Activated naive CD4-positive, alpha-beta T cell treated with Interleukin-2 at 50 U/mL for 16 hours (primary cell): ENCODE results near the gene WBP11.

Experiments used
- DNase-seq: peaks from one replicate; pipeline ENCODE4 v3.0.0-alpha.2; 2020

The WBP11 gene

DNA sequence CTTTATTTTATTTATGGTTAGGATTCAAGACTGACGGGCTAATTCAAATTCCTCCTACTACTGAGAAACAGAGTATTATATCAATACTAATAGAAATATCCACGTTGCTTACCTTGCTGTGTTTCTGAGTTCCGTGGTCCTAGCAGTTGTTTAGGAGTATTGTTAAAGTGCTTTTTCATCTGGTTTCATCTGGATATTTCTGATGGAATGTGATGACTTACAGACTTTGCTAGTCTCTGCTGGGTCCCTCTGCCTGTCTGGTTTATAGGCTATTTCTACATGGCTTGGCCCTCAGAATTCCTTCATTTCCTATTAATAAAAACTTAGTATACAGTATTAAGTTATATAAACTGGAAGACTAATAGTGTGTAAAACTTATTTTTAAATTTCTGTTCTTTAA, 10.7 kb upstream of the WBP11 start, which contains the start of gene SMCO3:
SMCO3 (minus strand) TSS at position 169 of the 400 bp plus-strand sequence. CDS start 7,502 bp downstream, outside the sequence.
- DNase-seq, result no peak

DNA sequence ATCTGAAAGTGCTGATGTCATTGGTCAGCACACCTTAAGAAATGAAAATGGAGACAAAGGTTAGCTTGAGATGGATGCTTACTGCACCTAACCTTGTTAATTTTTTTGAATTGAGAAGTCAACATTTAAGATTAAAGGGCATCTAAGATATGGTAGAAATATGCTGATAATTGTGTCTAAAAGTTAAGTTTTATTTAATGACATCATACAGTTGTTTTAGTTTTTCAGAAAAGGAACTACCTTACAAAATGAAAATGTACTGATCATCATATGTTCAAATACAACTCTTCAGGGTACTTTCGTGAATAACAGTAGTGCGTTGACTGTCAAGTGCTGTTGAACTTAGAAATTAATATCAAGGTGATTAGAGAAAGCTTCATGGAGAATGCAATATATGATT, 8.2 kb upstream of the WBP11 start:
- DNase-seq, result no peak

DNA sequence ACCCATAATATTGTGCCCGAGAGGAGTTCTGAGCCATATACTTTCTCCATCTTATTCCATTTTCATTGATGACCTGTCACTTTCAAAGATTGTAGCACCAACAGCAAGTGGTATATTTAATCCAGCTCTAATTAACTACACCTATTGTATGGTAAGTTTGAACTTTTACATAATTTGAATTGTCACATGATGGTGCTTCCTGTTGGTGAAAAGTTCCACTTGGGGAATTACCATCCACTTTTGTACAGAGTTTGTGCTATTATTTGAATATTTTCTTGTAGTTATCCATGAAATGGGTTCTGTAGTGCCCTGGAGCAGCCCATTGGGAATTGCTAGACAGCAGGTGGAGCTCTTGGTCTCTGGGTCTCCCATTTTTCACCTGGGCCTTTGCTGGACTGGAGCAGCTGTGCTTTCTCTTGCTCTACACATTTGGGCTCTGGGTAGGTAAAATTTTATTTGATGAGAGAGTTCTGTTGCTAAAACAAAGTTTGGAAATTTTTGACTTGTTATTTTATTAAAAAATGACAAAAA, 7.7 kb upstream of the WBP11 start:
- no peak for DNase-seq

DNA sequence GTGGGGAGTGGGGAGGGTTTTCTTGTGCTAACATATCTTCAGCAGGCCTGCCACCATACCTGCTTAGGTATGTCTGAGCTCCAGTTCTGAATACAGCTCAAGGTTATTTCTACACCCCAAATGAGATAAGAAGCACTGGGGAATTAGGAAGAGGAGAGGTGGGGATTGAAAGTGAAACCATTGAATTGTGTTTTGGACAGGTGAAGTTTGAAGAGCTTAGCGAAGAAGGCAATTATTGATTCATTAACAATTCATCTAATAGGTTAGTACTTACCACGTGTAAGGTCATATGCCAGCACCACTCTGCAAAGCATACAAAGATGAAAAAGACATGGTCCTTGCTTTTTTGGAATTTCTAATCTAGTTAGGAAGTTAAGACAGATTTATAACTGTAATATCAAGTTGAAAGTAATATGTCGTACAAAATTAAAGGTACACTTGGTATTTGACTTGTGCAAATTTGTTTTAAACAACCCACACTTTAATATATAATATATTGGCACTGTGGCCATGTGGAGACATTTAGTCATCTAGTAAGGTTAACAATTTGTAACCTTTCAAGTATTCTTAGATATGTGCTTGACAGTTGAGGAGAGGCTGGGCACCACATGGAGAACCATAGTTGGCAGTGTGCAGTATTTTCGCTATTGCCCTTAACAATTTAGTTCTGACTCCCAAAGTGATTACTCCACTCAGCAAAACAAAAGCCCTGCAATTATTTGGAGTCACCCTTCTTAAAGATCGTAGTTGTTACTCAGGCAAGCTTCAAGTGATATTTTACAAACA, 7.1 kb upstream of the WBP11 start:
- no peak for DNase-seq

DNA sequence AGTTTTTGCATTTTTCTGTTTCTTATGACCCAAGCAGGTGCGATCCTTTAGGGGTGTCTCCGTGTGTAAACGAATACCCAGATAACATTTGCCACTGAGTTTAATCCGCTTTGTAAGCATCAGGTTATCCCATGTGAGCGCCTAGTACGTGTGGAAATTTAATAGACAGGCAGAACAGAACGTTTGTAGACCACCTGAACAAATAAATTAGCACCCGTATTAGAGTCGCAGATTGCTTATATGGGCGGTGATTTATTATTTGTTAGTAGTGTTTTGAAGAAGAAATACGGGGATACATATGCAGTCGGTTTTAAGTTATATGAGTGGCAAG, 517 bp upstream of the WBP11 start:
- no peak for DNase-seq

DNA sequence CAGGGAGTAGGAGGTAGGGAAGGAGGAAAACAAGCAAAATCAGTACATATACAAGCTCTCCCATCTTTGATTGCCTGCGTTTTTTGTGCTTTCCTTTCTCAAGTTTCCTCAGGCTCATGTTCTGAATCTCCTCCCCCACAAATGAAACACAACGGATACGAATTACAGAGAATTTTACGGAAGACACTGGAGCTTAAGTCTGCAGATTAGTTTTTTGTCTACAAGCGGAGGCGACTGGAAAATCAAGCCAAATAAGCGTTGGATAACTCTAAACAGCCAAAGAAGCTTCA, 612 bp downstream of the WBP11 start:
- DNase-seq, result no peak

DNA sequence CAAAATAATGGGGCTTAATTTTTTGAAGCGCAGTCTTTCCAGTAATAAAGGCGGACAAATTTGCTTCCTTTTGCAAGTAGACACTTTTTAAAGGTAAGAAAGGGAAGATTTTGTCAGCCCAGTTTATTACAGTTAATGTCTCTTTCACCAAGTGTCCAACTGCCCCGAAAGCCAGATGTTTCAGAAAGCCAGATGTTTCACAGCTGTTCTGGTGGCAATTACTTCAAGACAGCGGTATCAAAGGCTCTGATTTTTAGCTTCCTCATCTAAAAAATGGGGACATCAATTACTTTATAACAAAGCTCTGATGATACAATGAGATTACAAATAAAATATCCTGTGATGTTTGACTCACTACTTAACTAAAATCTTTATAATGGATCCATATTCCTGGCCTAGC, 1.0 kb downstream of the WBP11 start:
- no peak for DNase-seq

DNA sequence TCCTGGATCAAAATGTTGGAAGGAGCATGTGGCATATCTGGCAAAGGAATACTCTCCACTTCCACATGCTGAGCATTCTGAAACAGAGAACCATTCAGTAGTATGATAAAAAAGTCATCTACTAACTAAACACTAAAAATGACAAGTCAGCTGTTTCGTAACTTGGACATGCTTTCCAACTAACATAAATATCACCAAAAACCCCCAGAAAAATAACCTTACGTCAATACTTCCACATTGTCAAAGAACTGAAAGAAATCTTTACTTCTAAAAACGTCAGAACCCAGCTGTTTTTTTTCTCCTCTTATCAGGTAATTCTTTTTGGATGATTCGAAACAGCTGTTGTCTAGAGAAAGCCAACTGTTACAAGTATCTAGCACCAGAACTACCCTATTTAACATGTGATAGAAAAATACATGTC, 8.2 kb downstream of the WBP11 start:
- no peak for DNase-seq

DNA sequence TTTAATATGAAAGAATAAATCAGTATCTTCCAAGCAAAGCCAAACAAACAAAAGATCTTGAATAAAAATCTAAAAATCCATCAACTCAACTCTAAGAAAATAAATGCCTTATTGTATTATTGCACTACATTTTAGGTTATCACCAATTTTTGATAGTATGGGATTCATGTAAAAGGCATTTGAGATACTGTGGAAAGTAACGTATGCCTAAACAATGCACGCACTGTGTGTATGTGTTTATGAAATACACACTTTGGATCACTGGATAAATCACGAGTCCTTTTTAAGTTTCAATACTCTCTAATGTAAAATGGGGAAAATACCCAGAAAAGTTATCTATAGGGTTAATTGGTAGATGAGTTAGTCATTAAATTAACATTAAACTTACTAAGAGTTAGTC, 17.7 kb downstream of the WBP11 start:
- DNase-seq, result no peak

DNA sequence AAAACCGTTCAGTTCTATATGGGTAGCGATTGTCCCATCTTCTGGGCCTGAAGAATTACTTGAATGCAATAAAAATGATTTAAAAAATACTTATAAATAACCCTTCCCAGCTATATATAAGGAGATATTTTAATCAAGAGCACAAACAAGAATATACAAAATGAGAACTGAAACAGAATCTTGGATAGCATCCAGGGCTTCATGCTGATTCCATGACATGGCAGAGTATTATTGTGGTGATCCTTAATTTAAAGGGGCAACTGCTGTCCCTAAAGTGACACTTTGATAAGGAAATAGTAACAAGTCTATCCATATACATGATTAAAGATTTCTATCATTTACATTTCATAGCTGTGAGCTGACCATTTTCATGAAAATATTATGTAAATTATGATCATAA, 18.8 kb downstream of the WBP11 start:
- DNase-seq, result no peak

DNA sequence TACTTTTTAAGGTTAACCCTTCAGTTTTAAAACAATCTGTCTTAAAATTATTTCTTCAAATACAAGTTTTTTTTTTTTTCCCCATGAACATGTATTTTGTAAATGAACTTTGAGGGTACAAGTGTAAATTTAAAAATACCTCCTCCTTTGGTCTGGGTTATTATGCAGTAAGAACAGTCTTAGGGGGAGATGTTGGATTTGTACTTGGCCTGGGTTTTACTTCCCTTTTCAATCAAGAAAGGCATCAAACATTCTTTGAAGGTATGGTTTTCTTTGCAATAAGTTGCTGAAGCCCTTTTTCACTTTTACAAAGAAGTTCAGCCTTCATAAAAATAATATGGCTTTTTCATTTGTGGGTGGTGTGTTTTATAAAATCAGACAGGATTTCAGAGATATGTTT, 20.5 kb downstream of the WBP11 start:
- DNase-seq, result no peak

DNA sequence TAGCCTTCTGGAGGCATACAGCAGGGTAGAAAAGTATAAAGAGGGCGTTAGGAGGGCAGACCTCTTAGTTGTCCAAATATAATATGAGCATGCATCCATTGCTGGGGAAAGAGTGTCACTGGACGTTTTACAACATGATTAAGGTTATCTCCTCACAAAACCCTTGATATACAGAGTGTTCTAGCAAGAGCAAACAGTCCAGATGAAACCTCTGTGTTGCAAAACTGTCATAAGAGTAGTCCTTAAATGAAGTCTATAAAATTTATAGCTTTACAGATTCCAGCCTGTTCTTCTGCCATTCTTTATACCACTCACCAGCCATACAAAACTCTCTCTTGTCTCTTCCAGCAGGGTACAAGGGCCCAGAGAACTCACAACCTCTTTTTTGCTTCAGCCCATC, 21.7 kb downstream of the WBP11 start:
- DNase-seq, result no peak

DNA sequence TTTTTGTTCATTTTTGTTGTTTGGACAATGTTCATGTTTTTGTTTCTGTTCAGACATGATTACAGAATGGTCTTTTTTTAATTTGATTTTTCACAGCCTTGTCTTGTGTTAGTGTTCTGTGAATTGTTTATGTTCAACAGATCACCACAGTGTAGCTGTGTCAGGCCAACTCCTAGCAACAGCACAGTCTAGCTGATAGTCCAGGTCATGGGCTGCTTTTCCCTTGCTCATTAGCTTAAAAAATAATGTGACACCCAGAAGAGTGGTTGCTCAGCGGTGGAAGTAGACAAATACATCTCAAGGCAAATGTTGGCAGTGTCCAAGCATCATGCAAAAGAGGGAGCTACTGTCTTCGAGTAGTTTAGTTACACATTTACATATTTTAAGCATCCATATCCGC, 22.4 kb downstream of the WBP11 start:
- DNase-seq, result no peak

DNA sequence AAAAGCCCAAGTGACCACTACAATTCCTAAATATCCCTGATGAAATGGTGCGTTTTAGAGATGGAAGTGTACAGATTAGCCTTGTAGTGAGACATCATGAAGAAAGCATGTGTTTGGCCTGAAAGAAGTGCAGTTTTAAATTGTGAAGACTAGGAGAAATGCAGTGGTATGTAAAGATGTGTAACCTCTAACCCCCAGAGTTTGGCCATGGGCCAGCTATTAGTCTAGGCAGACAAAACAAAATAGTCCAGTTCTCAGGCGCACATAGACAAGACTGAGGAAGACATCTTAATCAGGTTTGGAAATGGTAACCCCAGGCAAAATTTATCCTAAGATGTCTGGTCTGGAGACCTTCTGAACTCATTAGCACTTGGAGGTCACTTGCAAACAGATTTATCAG, 23.4 kb downstream of the WBP11 start:
- no peak for DNase-seq

DNA sequence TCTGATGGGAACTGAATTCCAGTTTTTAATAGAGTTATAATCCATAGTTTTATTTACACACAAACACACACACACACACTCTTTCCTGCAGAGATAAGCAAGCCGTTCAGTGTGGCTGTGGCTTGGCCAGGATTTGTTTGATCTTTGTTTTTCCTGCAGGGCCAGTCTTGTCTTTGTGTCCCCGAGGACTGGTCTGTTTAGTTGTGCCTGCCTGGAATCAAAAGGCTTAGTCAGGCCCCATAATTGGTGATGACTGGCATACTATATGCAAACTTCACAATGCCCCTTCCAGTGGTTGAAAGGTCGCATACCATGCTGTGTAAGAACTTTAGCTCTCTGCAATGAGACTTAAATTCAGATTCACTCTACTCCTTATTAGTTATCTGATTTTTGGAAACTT, 26.0 kb downstream of the WBP11 start:
- DNase-seq, result no peak

DNA sequence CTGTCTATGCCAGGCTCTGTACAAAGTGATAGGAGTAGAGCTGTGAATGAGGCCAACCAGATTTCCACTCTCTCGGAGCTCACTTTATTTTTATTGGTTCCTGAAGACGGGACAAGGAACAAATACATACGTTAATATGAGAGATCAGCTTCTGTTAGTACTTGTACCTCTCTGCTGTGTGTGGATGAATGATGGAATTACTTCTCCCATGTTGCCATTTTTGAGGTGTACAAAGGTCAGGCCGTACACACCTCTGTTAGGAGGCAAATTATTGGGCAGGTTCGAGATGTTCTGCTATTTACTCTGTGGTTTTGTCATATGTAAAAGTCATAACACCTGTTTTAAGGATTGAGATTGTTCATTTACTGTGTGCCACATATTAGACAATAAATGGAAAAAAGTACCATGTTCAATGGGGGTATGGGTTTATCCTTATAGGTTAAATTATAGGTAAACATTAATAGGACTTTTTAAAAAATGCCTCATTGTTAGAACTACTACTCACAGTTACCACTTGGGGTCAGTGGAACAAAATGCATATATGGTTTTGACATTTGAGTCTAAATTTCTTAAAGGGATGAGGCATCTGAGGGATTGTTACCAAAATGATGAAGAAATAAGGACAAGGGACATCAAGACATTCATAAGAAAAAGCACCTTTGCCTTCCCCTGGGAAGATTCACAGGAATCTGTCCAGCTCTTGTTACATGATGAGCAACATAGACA, 26.9 kb downstream of the WBP11 start:
- no peak for DNase-seq

DNA sequence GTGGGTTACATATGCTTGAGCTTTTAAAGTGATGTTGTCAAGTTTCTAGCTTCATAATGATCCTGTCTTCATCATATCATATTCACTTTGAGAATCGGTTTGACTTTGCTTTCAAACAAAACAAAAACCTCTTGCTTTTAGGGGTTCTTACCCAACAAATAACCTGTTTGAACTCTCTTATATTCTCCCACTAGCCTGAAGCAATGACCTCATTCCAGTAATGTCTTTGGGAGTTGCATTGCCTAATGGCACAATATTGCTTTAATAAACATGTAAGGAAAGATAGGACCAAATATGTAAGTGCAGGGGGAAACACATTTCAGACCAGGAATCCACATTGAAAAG, 27.7 kb downstream of the WBP11 start:
- no peak for DNase-seq

DNA sequence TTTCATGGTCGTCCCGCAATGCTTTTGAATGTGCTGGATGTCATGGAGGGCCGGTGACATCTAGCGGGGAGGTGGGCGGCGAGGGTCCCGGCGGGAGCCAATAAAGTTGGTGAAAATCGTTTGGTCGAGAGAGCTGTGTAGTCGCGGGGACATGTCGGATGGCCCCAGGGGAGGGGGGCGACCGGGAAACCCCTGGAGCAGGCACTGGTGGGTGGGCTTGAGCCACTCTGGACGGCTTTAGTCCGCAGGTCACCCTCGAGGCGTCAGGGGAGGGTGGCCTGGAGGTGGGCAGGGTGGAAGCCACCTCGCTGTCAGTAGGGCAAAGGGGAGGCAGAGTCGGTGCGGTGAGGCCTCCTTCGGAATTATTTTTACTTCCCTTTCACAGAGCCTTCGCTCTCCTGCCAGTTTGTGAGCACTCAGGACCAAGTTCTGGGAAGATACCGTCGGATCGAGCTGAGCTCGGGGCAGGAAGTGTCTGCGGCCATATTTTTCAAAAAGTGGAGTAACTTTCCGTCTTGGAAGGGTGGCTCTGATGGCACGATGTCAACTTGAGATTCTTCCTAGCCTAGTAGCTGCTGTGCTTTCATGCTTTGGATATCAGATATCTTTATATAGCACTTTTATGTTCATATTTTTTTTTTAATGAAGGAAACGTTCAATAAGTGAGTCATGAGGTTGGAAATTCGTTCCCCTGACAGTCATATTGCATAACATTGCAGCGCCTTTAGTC, 28.2 kb downstream of the WBP11 start:
- peak; percentile 27 for DNase-seq

DNA sequence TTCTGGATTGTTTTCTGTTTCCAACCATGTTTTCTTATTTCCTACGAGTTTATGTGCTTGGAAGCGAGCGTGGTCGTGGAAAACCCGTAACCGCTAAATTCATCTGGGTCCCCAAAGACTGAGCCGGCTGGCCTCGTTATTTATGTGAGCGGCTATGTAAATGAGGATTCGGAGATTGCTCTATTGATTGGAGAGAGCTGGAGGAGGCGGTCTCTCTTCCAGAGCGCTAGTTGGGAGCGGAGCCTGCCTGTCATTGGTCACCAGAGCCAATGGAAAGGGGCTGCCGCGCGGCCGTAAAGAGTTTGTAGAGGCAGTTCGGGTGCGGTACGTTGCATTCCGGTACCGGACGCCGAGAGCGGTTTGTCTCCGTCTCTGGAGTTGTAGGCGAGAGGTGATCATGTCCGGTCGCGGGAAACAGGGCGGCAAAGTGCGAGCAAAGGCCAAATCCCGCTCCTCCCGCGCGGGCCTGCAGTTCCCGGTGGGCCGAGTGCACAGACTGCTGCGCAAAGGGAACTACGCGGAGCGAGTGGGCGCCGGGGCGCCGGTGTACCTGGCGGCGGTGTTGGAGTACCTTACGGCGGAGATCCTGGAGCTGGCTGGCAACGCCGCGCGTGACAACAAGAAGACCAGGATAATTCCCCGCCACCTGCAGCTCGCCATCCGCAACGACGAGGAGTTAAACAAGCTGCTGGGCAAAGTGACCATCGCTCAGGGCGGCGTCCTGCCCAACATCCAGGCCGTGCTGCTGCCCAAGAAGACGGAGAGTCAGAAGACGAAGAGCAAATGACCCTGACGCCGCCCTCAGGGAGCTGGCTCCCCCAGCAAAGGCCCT, 29.0 kb downstream of the WBP11 start:
- DNase-seq, result peak; percentile 89

DNA sequence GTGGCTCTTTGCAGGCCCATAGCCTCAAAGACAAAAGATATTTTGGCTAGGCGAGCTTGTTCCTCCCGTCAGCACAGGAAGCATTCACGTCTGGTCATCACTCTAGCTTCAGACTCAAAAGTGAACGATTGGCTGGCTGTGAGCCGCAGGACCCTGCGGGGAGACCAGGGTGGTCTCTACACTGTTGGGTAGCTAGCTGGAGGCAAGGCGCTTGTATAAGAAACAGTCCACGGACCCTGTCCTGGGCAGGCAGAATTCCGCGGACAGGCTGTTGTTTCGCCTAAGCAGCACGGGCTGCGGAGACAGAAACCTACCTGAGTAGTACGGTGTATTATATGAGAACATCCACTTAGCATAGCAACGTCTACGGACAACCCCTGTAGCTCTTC, 29.6 kb downstream of the WBP11 start:
- DNase-seq, result no peak

DNA sequence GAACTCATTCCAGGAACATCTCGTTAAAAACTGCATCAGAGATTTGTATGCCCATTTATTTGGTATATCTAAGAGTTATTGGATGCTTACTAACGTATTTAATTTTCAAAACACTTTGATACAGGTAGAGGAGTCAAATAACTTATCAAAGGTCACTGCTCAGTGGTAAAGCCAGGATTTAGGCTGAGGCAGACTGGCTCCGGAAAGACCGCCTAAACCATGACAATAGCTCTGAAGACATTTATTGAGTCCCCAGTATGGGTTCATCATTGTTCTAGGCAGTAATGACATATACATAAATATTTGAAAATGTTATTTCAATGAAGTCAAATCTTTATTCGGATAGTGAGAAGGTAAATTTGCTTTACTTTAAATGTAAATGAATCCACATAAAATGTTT, 30.3 kb downstream of the WBP11 start:
- no peak for DNase-seq

DNA sequence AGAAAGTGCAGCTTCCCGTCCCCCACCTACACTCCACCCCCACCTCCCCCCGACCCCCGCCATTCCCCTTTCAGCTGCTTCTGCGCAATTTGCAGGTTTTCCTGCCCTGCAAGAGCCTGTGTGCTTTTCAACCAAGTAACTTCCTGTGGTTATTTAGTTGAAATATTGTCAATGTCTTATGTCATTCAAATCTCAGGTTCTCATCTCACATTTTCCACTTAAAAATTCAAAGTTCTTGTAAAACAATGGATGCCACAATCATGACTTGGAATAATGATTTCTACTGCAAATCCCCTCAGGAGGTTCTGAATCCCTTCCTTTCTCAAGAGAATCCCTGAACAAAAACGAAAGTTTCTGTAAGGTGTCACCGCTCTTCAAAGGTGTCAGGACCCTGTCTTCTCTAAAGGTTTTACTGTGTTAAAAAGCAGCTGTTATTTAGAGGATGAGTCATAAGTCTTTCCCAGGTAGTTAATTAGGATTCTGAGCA, 31.6 kb downstream of the WBP11 start:
- peak; percentile 19 for DNase-seq
